ENCODE results near the gene MYH15. TPM values are rescaled to one million over a fixed set of nuclear protein-coding genes. Genes with fewer than 3 reads are reported as not detected.

MYH15 gene
- polyA plus RNA-seq, 3 donors = not detected

- Histone ChIP-seq H3K4me1 (ENCODE audit: control insufficient read depth in 1 of 2, insufficient read depth in 2 of 2, low read length in 2 of 2) (no peaks in the 10 kb centered on the region), H3K36me3 (replicated peaks in 1 of 2; ENCODE audit: control insufficient read depth in 1 of 2, insufficient read depth in 2 of 2, low read length in 2 of 2) (no peaks in the 10 kb centered on the region), H3K79me2 (ENCODE audit: insufficient read depth, low read length) (no peaks in the 10 kb centered on the region), H3K27me3 (ENCODE audit: control insufficient read depth in 2 of 2, insufficient read depth in 2 of 2, low read length in 2 of 2) (no peaks in the 10 kb centered on the region), H3K4me3 (replicated peaks in 1 of 3; ENCODE audit: low read depth in 2 of 3, low read length in 3 of 3) (no peak overlapping the region), H3K27ac (ENCODE audit: low read depth in 1 of 2, low read length in 2 of 2) (no peak overlapping the region), H4K20me1 (ENCODE audit: insufficient read depth, low read length) (no peaks in the 10 kb centered on the region), H3K9ac (ENCODE audit: insufficient read depth, low read length, poor library complexity, severe bottlenecking) (no peak overlapping the region), H3K9me3 (replicated peaks in 1 of 2; ENCODE audit: control insufficient read depth in 1 of 2, insufficient read depth in 1 of 2, low read length in 2 of 2) (no peaks in the 10 kb centered on the region), H3K4me2 (replicated peaks; ENCODE audit: extremely low read depth, low read length, poor library complexity, severe bottlenecking) (no peak overlapping the region), H2AFZ (ENCODE audit: insufficient read depth, low read depth, low read length, poor library complexity, severe bottlenecking) (no peak overlapping the region)
- WGBS (ENCODE audit: insufficient coverage) = 83% methylated on average over 2 of the region's 2 CpGs
- no peaks in the 10 kb centered on the region for H3K27me3 Mint-ChIP-seq (ENCODE audit: low read depth in 3 of 3)
- no peak overlapping the region for H3K4me3 Mint-ChIP-seq
- DNase-seq = no peak
- no peak for TF ChIP-seq CTCF (IDR thresholded peaks at IDR 0.05)
- intact Hi-C loops (cut with micrococcal nuclease) = no loop called here
- H3K36me3 Mint-ChIP-seq = peaks cover 0 to 4% of the 10 kb centered on the region in 2 donors
- no peak overlapping the region for H3K27ac Mint-ChIP-seq
- H3K4me1 Mint-ChIP-seq = no peaks in the 10 kb centered on the region
- H3K9me3 Mint-ChIP-seq = peaks cover 0 to 5% (median 2%) of the 10 kb centered on the region in 7 donors
Observed at GRCh38 chr3:108357042-108357441, 153.4 kb downstream of the MYH15 start.

GRCh38 chr3:108354562-108354961, 155.8 kb downstream of the MYH15 start:
- peaks cover 0 to 4% of the 10 kb centered on the region in 2 donors for H3K36me3 Mint-ChIP-seq
- no peak for TF ChIP-seq CTCF (IDR thresholded peaks at IDR 0.05)
- no peaks in the 10 kb centered on the region for H3K27me3 Mint-ChIP-seq (ENCODE audit: low read depth in 3 of 3)
- Histone ChIP-seq H2AFZ (ENCODE audit: insufficient read depth, low read depth, low read length, poor library complexity, severe bottlenecking) (no peak overlapping the region), H3K4me3 (replicated peaks in 1 of 3; ENCODE audit: low read depth in 2 of 3, low read length in 3 of 3) (no peak overlapping the region), H3K9me3 (replicated peaks in 1 of 2; ENCODE audit: control insufficient read depth in 1 of 2, insufficient read depth in 1 of 2, low read length in 2 of 2) (no peaks in the 10 kb centered on the region), H3K79me2 (ENCODE audit: insufficient read depth, low read length) (no peaks in the 10 kb centered on the region), H3K27ac (ENCODE audit: low read depth in 1 of 2, low read length in 2 of 2) (no peak overlapping the region), H4K20me1 (ENCODE audit: insufficient read depth, low read length) (no peaks in the 10 kb centered on the region), H3K4me1 (ENCODE audit: control insufficient read depth in 1 of 2, insufficient read depth in 2 of 2, low read length in 2 of 2) (no peaks in the 10 kb centered on the region), H3K9ac (ENCODE audit: insufficient read depth, low read length, poor library complexity, severe bottlenecking) (no peak overlapping the region), H3K4me2 (replicated peaks; ENCODE audit: extremely low read depth, low read length, poor library complexity, severe bottlenecking) (no peak overlapping the region), H3K27me3 (ENCODE audit: control insufficient read depth in 2 of 2, insufficient read depth in 2 of 2, low read length in 2 of 2) (no peaks in the 10 kb centered on the region), H3K36me3 (replicated peaks in 1 of 2; ENCODE audit: control insufficient read depth in 1 of 2, insufficient read depth in 2 of 2, low read length in 2 of 2) (no peaks in the 10 kb centered on the region)
- peaks cover 0 to 5% (median 2%) of the 10 kb centered on the region in 7 donors for H3K9me3 Mint-ChIP-seq
- H3K4me1 Mint-ChIP-seq = peaks cover 4% of the 10 kb centered on the region
- WGBS (ENCODE audit: insufficient coverage) = no CpG with 5 or more reads among the region's 1 CpG
- no peak overlapping the region for H3K27ac Mint-ChIP-seq
- no peak overlapping the region for H3K4me3 Mint-ChIP-seq
- DNase-seq = no peak
- intact Hi-C loops (cut with micrococcal nuclease) = no loop called here

All from CD14-positive monocyte (primary cell).